ENCODE results near the gene SFN. TPM values are rescaled to one million over a fixed set of nuclear protein-coding genes. Genes with fewer than 3 reads are reported as not detected.
A peak's percentile ranks its signal among the peaks of the same experiment; 100 is the strongest.

Gene SFN
- total and polyA plus RNA-seq, 2 of the 13 experiments (the other 11 are each of a cell fraction or from before 2014, with no cell fraction given), result 4.3 to 5.6 TPM

DNA sequence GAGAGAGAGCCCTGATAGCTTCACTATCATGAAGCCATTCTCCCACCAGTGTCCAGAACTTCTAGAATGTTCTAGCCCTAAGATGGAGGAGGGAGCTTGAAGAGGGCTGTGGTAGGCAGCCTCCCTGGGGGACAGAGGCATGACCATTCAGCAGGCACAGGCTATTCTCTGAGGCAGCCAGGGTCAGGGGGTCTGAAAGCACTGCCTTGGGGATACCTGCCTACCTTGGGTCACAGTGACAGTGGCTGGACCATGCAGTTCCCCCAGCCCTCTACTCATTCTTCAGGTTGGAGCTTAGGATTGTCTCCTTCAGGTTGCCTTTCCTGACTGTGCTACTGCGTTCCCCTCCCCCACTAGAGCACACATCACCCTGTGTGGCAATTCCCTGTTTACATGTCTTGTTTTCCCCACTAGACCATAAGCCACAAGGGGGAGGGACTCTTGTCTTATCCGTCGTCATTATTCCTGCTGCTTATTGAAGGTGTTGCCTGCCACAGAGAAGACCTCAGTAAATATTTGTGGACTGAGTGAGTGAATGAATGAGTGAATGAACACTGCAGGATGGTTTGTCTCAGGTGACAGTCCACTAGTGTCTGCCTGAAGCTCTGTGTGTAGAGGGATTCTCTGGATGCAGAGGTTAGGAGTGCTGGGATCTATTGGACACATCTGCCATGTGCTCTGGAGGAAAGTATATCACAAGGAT lies 31.3 kb upstream of the SFN start (continued):
- TF ChIP-seq, protein P1, sequence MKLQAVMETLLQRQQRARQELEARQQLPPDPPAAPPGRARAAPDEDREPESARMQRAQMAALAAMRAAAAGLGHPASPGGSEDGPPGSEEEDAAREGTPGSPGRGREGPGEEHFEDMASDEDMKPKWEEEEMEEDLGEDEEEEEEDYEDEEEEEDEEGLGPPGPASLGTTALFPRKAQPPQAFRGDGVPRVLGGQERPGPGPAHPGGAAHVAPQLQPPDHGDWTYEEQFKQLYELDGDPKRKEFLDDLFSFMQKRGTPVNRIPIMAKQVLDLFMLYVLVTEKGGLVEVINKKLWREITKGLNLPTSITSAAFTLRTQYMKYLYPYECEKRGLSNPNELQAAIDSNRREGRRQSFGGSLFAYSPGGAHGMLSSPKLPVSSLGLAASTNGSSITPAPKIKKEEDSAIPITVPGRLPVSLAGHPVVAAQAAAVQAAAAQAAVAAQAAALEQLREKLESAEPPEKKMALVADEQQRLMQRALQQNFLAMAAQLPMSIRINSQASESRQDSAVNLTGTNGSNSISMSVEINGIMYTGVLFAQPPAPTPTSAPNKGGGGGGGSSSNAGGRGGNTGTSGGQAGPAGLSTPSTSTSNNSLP (IDR thresholded peaks at IDR 0.05; ENCODE audit: low read depth, low read length), result 0 out of 2 replicates have a peak, but pooled peaks have one; percentile 36
- TF ChIP-seq POLR2G (IDR thresholded peaks at IDR 0.05; ENCODE audit: low read depth, low read length) (no peak), SP4 (CRISPR knock-in tag; IDR thresholded peaks at IDR 0.05) (no peak), SAP130 (CRISPR knock-in tag; IDR thresholded peaks at IDR 0.05; ENCODE audit: low read depth) (peak; percentile 73), CC2D1A (CRISPR knock-in tag; IDR thresholded peaks at IDR 0.05) (no peak), SAFB2 (CRISPR knock-in tag; IDR thresholded peaks at IDR 0.05; ENCODE audit: borderline replicate concordance, low read depth) (no peak), EHMT2 (IDR thresholded peaks at IDR 0.05; ENCODE audit: borderline replicate concordance, low read depth, low read length) (no peak), CHD4 (IDR thresholded peaks at IDR 0.05; ENCODE audit: borderline replicate concordance, low read length) (no peak), SPEN (CRISPR knock-in tag; IDR thresholded peaks at IDR 0.05; ENCODE audit: low read depth) (no peak), ZNF343 (CRISPR knock-in tag; IDR thresholded peaks at IDR 0.05) (no peak)
- TF ChIP-seq, protein P2, sequence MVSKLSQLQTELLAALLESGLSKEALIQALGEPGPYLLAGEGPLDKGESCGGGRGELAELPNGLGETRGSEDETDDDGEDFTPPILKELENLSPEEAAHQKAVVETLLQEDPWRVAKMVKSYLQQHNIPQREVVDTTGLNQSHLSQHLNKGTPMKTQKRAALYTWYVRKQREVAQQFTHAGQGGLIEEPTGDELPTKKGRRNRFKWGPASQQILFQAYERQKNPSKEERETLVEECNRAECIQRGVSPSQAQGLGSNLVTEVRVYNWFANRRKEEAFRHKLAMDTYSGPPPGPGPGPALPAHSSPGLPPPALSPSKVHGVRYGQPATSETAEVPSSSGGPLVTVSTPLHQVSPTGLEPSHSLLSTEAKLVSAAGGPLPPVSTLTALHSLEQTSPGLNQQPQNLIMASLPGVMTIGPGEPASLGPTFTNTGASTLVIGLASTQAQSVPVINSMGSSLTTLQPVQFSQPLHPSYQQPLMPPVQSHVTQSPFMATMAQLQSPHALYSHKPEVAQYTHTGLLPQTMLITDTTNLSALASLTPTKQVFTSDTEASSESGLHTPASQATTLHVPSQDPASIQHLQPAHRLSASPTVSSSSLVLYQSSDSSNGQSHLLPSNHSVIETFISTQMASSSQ (IDR thresholded peaks at IDR 0.05; ENCODE audit: low read depth), result no peak
- TF ChIP-seq, protein P2 (CRISPR knock-in tag; IDR thresholded peaks at IDR 0.05; ENCODE audit: borderline replicate concordance), result no peak
- TF ChIP-seq, protein P3, sequence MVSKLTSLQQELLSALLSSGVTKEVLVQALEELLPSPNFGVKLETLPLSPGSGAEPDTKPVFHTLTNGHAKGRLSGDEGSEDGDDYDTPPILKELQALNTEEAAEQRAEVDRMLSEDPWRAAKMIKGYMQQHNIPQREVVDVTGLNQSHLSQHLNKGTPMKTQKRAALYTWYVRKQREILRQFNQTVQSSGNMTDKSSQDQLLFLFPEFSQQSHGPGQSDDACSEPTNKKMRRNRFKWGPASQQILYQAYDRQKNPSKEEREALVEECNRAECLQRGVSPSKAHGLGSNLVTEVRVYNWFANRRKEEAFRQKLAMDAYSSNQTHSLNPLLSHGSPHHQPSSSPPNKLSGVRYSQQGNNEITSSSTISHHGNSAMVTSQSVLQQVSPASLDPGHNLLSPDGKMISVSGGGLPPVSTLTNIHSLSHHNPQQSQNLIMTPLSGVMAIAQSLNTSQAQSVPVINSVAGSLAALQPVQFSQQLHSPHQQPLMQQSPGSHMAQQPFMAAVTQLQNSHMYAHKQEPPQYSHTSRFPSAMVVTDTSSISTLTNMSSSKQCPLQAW (CRISPR knock-in tag; IDR thresholded peaks at IDR 0.05), result peak; percentile 57; the same call in 1 of the 2 replicates
- TF ChIP-seq, protein P4, sequence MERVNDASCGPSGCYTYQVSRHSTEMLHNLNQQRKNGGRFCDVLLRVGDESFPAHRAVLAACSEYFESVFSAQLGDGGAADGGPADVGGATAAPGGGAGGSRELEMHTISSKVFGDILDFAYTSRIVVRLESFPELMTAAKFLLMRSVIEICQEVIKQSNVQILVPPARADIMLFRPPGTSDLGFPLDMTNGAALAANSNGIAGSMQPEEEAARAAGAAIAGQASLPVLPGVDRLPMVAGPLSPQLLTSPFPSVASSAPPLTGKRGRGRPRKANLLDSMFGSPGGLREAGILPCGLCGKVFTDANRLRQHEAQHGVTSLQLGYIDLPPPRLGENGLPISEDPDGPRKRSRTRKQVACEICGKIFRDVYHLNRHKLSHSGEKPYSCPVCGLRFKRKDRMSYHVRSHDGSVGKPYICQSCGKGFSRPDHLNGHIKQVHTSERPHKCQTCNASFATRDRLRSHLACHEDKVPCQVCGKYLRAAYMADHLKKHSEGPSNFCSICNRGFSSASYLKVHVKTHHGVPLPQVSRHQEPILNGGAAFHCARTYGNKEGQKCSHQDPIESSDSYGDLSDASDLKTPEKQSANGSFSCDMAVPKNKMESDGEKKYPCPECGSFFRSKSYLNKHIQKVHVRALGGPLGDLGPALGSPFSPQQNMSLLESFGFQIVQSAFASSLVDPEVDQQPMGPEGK (CRISPR knock-in tag; IDR thresholded peaks at IDR 0.05), result peak; percentile 75
- TF ChIP-seq, protein P5, sequence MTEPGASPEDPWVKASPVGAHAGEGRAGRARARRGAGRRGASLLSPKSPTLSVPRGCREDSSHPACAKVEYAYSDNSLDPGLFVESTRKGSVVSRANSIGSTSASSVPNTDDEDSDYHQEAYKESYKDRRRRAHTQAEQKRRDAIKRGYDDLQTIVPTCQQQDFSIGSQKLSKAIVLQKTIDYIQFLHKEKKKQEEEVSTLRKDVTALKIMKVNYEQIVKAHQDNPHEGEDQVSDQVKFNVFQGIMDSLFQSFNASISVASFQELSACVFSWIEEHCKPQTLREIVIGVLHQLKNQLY (CRISPR knock-in tag; IDR thresholded peaks at IDR 0.05), result peak; percentile 68; the same call in 1 of the 2 replicates
- TF ChIP-seq, protein P6, sequence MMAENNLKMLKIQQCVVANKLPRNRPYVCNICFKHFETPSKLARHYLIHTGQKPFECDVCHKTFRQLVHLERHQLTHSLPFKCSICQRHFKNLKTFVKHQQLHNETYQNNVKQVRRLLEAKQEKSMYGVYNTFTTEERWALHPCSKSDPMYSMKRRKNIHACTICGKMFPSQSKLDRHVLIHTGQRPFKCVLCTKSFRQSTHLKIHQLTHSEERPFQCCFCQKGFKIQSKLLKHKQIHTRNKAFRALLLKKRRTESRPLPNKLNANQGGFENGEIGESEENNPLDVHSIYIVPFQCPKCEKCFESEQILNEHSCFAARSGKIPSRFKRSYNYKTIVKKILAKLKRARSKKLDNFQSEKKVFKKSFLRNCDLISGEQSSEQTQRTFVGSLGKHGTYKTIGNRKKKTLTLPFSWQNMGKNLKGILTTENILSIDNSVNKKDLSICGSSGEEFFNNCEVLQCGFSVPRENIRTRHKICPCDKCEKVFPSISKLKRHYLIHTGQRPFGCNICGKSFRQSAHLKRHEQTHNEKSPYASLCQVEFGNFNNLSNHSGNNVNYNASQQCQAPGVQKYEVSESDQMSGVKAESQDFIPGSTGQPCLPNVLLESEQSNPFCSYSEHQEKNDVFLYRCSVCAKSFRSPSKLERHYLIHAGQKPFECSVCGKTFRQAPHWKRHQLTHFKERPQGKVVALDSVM (CRISPR knock-in tag; IDR thresholded peaks at IDR 0.05), result no peak

Data from HepG2 (cell line).